Choroid plexus epithelial cell (primary cell): ENCODE data around the gene VAPB.
"Not testable (repeated sequence)": the region's sequence is repeated elsewhere in the genome, so short reads cannot be mapped to it uniquely, and the experiment has no call there.

Experiments
- DNase-seq: peaks from one replicate; pipeline ENCODE4 v3.0.0-alpha.2; 2010; ENCODE audit warnings: low read depth
- H3K4me3 ChIP-seq: 2 replicates; pipeline ENCODE4 v1.5.1; 2011; ENCODE audit warnings: low read depth, mild to moderate bottlenecking, control low read depth, low read length, moderate library complexity
- TF ChIP-seq, protein P1 (sequence below): conservative IDR thresholded peaks from 2 replicates; pipeline ENCODE4 v1.5.1; 2011; ENCODE audit warnings: low read depth, mild to moderate bottlenecking, control low read depth, inconsistent platforms, low read length, moderate library complexity

The VAPB gene

DNA sequence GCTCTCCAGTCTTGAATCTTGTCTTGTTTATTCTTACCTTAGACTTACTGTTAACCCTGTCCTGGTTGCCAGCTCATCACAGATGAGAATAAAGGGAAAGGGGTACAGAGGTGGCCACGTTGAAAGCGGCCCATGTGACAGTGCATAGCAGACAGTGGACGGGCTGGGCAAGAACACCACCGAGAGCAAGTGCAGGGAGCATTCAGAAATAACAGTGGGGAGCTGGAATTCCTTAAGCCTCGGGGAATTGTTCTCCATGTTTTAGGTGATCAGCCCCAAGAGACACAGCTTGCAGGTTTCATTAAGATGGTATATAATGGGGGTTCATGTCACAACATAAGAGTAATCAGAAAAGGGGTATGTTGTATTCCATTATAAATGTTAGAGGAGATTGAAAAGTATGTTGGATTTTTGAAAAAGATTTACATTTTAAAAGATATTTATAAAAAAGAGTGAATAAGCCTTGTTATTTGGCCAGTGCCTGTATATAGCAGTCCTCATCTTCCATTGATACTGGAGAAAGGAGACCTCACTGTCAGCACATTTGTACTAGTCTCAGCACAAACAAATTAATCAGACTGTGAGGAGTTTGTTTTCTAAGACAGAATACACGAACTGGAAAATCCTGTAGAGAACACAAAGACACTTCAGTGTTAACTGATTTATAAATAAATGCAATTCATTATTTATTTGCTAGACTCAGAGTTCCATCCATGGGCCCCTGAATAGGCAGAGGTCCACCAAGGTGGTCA lies 35.4 kb downstream of the VAPB start:
- no peak for DNase-seq
- no peak overlapping the region for H3K4me3 ChIP-seq
- TF ChIP-seq, protein P1, sequence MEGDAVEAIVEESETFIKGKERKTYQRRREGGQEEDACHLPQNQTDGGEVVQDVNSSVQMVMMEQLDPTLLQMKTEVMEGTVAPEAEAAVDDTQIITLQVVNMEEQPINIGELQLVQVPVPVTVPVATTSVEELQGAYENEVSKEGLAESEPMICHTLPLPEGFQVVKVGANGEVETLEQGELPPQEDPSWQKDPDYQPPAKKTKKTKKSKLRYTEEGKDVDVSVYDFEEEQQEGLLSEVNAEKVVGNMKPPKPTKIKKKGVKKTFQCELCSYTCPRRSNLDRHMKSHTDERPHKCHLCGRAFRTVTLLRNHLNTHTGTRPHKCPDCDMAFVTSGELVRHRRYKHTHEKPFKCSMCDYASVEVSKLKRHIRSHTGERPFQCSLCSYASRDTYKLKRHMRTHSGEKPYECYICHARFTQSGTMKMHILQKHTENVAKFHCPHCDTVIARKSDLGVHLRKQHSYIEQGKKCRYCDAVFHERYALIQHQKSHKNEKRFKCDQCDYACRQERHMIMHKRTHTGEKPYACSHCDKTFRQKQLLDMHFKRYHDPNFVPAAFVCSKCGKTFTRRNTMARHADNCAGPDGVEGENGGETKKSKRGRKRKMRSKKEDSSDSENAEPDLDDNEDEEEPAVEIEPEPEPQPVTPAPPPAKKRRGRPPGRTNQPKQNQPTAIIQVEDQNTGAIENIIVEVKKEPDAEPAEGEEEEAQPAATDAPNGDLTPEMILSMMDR: no peak

- not testable (repeated sequence) for DNase-seq
Observed at GRCh38 chr20:58427571-58427970, 38.5 kb downstream of the VAPB start.

GRCh38 chr20:58428364-58428763 lies 39.3 kb downstream of the VAPB start:
- no peak overlapping the region for H3K4me3 ChIP-seq
- DNase-seq: no peak
- TF ChIP-seq, protein P1: no peak

More at GRCh38 chr20:58427571-58427970, 38.5 kb downstream of the VAPB start:
- H3K4me3 ChIP-seq: not testable (repeated sequence)

GRCh38 chr20:58429303-58429702 lies 40.3 kb downstream of the VAPB start:
- H3K4me3 ChIP-seq: no peak overlapping the region
- no peak for DNase-seq
- TF ChIP-seq, protein P1: no peak

- H3K4me3 ChIP-seq: no peak overlapping the region
- DNase-seq: no peak
- TF ChIP-seq, protein P1: no peak
Observed at GRCh38 chr20:58431134-58431533, 42.1 kb downstream of the VAPB start.

GRCh38 chr20:58432186-58432954 lies 43.3 kb downstream of the VAPB start:
- peak; percentile 83 for DNase-seq

DNA sequence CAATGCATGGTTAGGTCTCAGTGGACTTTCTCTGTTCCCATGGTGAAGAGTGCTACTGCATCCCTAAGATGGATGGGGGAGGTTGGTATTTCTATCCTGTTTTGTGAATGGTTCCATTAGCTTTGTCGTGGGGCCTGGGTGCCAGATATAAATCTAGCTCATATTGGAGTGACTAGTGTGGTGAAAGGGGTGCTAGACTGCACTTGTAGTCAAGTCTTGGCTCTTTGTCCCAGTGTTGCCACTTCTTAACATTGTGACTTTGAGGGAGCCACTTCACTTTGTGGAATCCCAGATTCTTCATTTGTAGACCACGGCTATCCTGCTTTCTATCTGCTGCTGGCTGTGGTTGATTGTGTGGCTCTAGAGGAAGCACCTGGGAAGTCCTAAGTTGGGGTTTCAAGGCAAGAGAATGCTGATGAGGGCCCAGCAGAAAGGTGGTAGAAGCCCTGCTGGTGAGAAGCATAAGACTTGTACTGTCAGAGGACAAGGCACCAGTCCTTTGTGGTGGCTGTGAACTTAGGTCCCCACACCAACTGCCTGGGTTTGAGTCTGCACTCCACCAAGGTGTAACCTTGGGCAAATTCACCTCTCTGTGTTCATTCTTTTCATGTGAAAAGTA lies 44.1 kb downstream of the VAPB start:
- TF ChIP-seq, protein P1: no peak
- H3K4me3 ChIP-seq: no peak overlapping the region
- no peak for DNase-seq

More at GRCh38 chr20:58432186-58432954, 43.3 kb downstream of the VAPB start:
- TF ChIP-seq, protein P1: no peak
- H3K4me3 ChIP-seq: no peak overlapping the region
